ENCODE results near the gene GRID1. TPM values are rescaled to one million over a fixed set of nuclear protein-coding genes. Genes with fewer than 3 reads are reported as not detected.

GRID1 gene
- total RNA-seq, 1 donor from 2014 or later: 0.68 TPM

GRCh38 chr10:86312701-86313270 is 53.8 kb downstream of the GRID1 start:
- no peak for ATAC-seq

GRCh38 chr10:86311906-86312305 is 54.7 kb downstream of the GRID1 start:
- no peak for ATAC-seq

GRCh38 chr10:86311190-86311589 is 55.4 kb downstream of the GRID1 start:
- no peak for ATAC-seq

GRCh38 chr10:86310702-86311101 is 55.9 kb downstream of the GRID1 start:
- no peak for ATAC-seq

GRCh38 chr10:86310291-86310690 is 56.3 kb downstream of the GRID1 start:
- ATAC-seq: no peak

DNA sequence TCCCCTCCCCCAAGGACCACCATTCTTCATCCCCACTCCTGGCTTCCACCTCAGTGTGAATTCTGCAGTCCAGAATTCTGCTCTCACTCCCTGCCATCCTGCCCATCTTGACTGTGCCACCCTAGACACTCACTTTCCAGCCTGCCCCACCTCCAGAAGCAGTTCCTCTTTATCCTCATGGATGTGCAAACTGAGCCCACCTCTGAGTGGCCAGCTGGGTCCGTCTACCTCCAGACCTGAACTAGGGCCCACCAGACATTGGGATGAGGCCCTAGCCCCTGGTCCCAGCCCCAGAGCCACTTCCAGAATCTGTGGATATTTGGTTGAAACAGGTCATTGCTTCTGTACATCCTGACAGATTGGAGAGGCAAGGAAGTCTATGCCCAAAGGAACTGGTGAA is 58.5 kb downstream of the GRID1 start:
- ATAC-seq: no peak

GRCh38 chr10:86306628-86307278 is 59.8 kb downstream of the GRID1 start:
- ATAC-seq: no peak

DNA sequence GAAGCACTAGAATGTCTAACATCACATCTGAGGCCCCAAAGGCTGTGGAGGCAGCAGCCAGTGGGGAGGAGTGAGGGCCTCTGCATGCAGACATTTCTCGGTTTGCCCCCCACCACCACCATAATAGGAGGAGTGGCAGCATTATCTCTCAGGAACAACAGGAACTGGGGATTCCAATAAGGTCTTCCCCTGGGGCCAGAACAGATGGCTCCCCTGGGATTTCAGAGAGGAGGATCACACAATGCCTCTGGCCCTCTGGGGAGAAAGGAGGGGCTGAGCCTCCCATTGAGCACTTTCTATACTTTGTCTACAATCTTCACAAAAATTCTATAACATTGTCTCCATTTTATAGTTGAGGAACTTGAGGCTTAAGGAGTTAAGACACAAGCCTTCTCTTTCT is 61.1 kb downstream of the GRID1 start:
- no peak for ATAC-seq

DNA sequence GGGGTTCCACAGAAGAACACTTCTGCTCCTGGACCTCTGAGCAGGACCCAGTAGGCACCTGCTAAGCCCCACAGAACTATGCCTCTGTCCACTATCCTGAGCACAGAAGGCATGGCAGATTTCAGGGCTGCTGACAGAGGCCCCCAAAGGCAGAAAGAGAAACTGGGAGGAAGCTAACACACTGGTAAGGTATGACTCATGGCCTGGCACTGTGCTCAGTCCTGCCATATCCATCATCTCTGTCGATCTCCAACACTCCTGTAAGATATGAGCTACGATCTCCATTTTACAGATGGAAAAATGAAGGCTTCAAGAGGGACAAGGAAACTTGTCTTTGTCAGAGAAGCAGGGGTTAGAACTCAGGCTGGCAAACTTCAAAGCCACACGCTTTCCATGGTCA is 62.2 kb downstream of the GRID1 start:
- ATAC-seq: peak; percentile 31

DNA sequence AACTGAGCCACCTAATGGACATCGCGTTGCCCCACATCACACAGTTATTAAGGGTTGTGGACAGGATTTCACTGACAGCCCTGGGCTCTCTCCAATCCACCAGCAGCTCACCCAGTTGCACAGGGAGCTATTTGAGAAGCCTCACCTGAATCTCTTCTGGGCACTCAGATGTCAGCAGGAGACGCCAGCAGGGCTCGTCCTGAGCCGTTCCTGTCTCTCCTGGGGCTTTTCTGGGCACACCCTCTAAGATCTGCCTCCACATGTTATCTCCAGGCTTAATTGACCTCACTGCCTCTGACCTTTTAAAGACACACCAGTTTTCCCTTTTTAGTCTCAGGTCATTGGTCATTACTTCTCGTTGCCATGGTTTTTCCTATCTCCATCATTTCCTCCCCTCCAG is 63.0 kb downstream of the GRID1 start:
- no peak for ATAC-seq

GRCh38 chr10:86301971-86302370 is 64.6 kb downstream of the GRID1 start:
- ATAC-seq: no peak

DNA sequence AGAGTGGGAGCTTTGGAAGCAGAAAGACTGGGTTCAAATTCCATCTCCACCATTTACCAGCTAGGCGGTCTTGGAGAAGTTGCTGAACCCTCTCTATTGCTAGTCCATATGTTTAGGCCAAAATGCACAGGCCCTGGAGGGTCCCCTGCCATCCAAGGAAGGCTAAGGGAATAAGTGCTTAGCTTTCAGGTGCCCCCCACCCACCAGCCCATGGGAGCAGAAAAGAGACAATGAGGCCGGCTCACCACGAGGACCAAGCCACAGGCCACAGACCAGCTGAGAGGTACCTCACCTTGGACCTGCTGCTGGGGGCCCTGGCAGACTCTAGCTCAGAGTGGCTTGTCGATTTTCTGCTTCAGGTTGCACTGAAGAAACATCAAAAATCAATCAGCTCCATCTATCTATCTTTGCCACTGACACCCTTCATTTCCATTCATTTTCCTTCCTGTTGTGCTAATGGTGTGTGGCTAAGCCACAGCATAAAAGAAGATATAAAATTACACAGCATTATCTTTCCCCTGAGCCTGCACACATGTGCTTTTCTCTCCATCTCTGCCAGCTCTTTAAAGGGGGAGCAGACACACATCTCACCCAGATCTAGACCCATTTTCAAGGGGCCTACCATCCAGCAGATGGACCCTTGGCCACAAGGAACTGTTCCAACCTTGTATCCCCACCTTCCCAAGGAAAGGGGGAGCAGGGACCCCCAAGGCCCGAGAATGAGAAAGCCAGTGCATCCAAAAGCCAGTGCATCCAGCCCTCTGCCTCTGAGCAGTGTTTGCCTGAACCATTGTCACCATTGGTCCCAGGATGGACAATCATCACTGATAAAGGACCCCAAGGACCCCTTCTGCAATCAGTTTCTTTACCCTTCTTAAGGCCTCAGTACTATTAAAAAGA is 65.4 kb downstream of the GRID1 start:
- ATAC-seq: no peak

- ATAC-seq: no peak
These were observed 66.1 kb downstream of the GRID1 start for GRCh38 chr10:86300399-86300925.

- no peak for ATAC-seq
These were observed 67.0 kb downstream of the GRID1 start for GRCh38 chr10:86299562-86299961.

DNA sequence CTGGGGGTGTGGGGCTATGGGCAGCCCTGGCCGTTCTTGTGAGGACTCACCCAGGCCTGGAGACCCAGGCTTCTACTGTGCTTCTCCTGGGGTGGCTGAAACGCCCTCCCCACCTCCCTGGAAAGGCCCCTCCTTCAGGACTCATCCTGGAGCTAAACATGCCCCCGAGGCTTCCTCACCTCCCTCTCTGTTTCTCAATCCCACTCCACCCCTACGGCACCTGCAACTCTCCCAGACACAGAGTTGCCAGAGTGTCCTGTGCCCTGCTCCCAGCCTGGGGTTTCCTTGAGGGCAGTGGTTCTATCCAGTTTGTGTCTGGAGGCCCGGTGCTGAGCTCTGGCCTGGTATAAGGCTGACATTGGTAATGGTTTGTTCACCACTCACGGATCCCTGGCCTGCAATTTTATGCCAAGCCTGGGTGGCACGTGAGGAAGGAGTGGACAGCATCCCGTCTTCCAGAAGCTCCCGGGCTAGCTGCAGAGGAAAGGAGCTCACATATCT is 68.0 kb downstream of the GRID1 start:
- no peak for ATAC-seq

GRCh38 chr10:86295791-86296190 is 70.8 kb downstream of the GRID1 start:
- no peak for ATAC-seq

DNA sequence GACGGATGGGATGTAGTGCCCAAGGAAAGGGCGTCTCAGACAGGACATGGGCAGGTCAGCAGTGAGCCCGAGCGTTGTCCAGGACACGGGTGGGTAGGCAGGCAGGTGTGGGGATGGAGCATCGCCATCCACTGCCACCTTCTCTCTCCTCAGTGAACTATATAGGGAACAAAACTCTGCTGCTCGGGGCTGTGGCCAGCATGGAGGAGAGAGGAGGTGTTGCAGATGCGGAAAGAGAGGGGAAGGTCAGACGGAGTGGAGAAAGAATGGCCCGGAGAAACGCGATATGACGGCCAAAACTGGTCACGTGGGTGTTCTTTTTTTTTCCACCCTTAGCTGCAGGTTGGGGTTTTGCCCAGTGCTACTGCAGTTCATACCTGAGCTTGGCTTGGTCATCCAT is 71.2 kb downstream of the GRID1 start:
- ATAC-seq: no peak

DNA sequence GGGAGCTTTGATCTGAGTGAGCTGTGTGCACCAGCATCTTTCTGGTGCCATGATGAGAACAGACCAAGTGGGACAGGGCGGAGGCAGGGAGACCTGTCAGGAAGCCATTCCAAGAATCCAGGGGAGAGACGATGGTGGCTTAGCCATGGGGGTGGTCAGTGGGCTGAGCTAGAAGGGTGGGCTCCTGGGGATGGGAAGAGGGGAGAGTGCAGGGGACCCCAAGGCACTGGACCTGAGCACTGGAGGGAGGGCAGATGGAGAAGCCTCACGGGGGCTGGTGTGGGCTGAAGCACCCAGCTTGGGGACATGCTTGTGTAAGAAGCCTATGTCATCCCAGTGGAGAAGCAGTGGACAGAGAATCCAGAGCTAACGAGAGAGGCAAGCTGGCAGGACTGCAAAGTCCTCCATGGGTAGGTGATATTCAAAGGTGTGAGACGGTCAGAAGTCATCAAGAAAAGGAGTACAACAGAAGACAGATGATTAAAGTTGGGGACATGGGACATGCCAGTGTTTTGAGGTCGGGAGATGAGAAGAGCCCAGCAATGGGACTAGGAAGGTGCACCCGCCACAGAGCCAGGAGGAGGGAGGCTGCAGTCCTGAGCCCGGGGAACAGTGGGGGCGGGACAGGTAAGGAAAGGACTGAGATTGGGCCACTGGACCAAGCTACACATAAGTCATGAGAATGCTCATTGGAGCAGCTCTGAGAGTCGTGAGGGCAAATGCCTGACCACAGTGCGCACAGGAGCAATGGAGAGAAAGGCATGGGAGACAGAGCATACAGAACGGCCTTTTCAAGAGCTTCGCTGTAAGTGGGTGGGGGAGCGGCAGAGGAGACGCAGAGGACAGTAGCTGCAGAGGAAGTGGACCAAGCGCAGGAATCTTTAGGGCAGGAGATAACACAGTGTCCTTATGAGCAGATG is 72.0 kb downstream of the GRID1 start:
- no peak for ATAC-seq

- ATAC-seq: no peak
These were observed 73.2 kb downstream of the GRID1 start for GRCh38 chr10:86293396-86293791.

GRCh38 chr10:86292462-86293395 is 73.9 kb downstream of the GRID1 start:
- no peak for ATAC-seq
